H9 (cell line): ENCODE measurements around the gene AMOTL1. TPM values are rescaled to one million over a fixed set of nuclear protein-coding genes. Genes with fewer than 3 reads are reported as not detected.

Experiments used
- DNase-seq: peaks from one replicate; pipeline ENCODE4 v3.0.0-alpha.2; 2017
- H2AFZ ChIP-seq: one replicate; pipeline ENCODE4 v1.6.1; 2013; ENCODE audit warnings: mild to moderate bottlenecking, low read length, control low read depth, moderate library complexity
- H2AK5ac ChIP-seq: 2 replicates; pipeline ENCODE4 v1.6.1; 2013; ENCODE audit warnings: low read length, control low read depth, mixed read lengths; ENCODE audit not compliant: insufficient read length
- H2BK120ac ChIP-seq: one replicate; pipeline ENCODE4 v1.6.1; 2013; ENCODE audit warnings: low read depth, mild to moderate bottlenecking, low read length, control low read depth, inconsistent platforms; ENCODE audit not compliant: poor library complexity, severe bottlenecking
- H2BK12ac ChIP-seq: 2 replicates; pipeline ENCODE4 v1.6.1; 2013; ENCODE audit warnings: low read length, control low read depth, mixed read lengths, low read depth; ENCODE audit not compliant: insufficient read length
- H2BK15ac ChIP-seq: 2 replicates; pipeline ENCODE4 v1.6.1; 2013; ENCODE audit warnings: low read depth, low read length, control low read depth
- H2BK20ac ChIP-seq: one replicate; pipeline ENCODE4 v1.6.1; 2013; ENCODE audit warnings: low read depth, mild to moderate bottlenecking, low read length, control low read depth, inconsistent platforms; ENCODE audit not compliant: poor library complexity, severe bottlenecking
- H2BK5ac ChIP-seq: 2 replicates; pipeline ENCODE4 v1.6.1; 2013; ENCODE audit warnings: low read length, control low read depth, mixed read lengths; ENCODE audit not compliant: insufficient read length
- H3K14ac ChIP-seq: 2 replicates; pipeline ENCODE4 v1.6.1; 2013; ENCODE audit warnings: low read length, control low read depth; ENCODE audit not compliant: insufficient read depth
- H3K18ac ChIP-seq: 2 replicates; pipeline ENCODE4 v1.6.1; 2013; ENCODE audit warnings: low read depth, mild to moderate bottlenecking, mixed read lengths, low read length, control low read depth; ENCODE audit not compliant: insufficient read length
- H3K23ac ChIP-seq: 2 replicates; pipeline ENCODE4 v1.6.1; 2013; ENCODE audit warnings: low read length, control low read depth, mixed read lengths, low read depth; ENCODE audit not compliant: insufficient read length
- H3K23me2 ChIP-seq: 2 replicates; pipeline ENCODE4 v1.6.1; 2013; ENCODE audit warnings: low read depth, mild to moderate bottlenecking, mixed read lengths, low read length, control low read depth; ENCODE audit not compliant: insufficient read length, poor library complexity, severe bottlenecking
- H3K27ac ChIP-seq: 2 replicates; pipeline ENCODE4 v1.5.1; 2013; ENCODE audit warnings: low read length, control low read depth, mixed read lengths, low read depth; ENCODE audit not compliant: insufficient read length
- H3K27me3 ChIP-seq: 2 replicates; pipeline ENCODE4 v1.6.1; 2013; ENCODE audit warnings: low read length, control low read depth, inconsistent platforms; ENCODE audit not compliant: insufficient read depth
- H3K4ac ChIP-seq: 2 replicates; pipeline ENCODE4 v1.6.1; 2013; ENCODE audit warnings: low read depth, mild to moderate bottlenecking, control low read depth, inconsistent platforms, low read length, moderate library complexity
- H3K4me1 ChIP-seq: 2 replicates; pipeline ENCODE4 v1.6.1; 2013; ENCODE audit warnings: low read length, control low read depth, inconsistent platforms; ENCODE audit not compliant: insufficient read depth
- H3K4me2 ChIP-seq: 2 replicates; pipeline ENCODE4 v1.6.1; 2013; ENCODE audit warnings: low read length, control low read depth, mixed read lengths; ENCODE audit not compliant: insufficient read length, insufficient read depth
- H3K56ac ChIP-seq: 2 replicates; pipeline ENCODE4 v1.6.1; 2013; ENCODE audit warnings: low read depth, mild to moderate bottlenecking, mixed read lengths, low read length, control low read depth; ENCODE audit not compliant: insufficient read length
- H3K79me1 ChIP-seq: 2 replicates; pipeline ENCODE4 v1.6.1; 2013; ENCODE audit warnings: low read depth, mild to moderate bottlenecking, moderate library complexity, low read length, control low read depth, inconsistent platforms; ENCODE audit not compliant: insufficient read depth, poor library complexity, severe bottlenecking
- H3K79me2 ChIP-seq: 2 replicates; pipeline ENCODE4 v1.6.1; 2013; ENCODE audit warnings: low read length, control low read depth, inconsistent platforms; ENCODE audit not compliant: insufficient read depth
- H3K9ac ChIP-seq: 2 replicates; pipeline ENCODE4 v1.6.1; 2013; ENCODE audit warnings: low read length, control low read depth, mixed read lengths; ENCODE audit not compliant: insufficient read length; ENCODE audit errors: extremely low read depth
- H3K9me3 ChIP-seq: one replicate; pipeline ENCODE4 v1.6.1; 2013; ENCODE audit warnings: low read depth, low read length, inconsistent platforms; ENCODE audit not compliant: control insufficient read depth
- H3T11ph ChIP-seq: one replicate; pipeline ENCODE4 v1.6.1; 2013; ENCODE audit warnings: mild to moderate bottlenecking, low read length, control low read depth, inconsistent platforms
- H4K20me1 ChIP-seq: one replicate; pipeline ENCODE4 v1.6.1; 2013; ENCODE audit not compliant: control insufficient read depth, insufficient read length, insufficient read depth
- H4K5ac ChIP-seq: 2 replicates; pipeline ENCODE4 v1.6.1; 2013; ENCODE audit warnings: low read depth, mild to moderate bottlenecking, mixed read lengths, low read length, control low read depth; ENCODE audit not compliant: insufficient read length
- H4K8ac ChIP-seq: replicated peaks from 2 replicates; pipeline ENCODE4 v1.6.1; 2013; ENCODE audit warnings: low read length, control low read depth, mixed read lengths, low read depth; ENCODE audit not compliant: insufficient read length
- H4K91ac ChIP-seq: 2 replicates; pipeline ENCODE4 v1.6.1; 2013; ENCODE audit warnings: low read depth, mild to moderate bottlenecking, moderate library complexity, mixed read lengths, low read length, control low read depth; ENCODE audit not compliant: insufficient read length
- H3K27ac Mint-ChIP-seq, 3 experiments: 2 replicates in 2 of 3; 3 replicates in 1 of 3; pipeline ENCODE4 v1.8.0; 2020 to 2021; ENCODE audit warnings: mixed read lengths in 3 of 3, mild to moderate bottlenecking in 1 of 3, moderate library complexity in 1 of 3
- H3K27me3 Mint-ChIP-seq: 2 replicates; pipeline ENCODE4 v1.8.0; 2021; ENCODE audit warnings: low read depth, mild to moderate bottlenecking, moderate library complexity, mixed read lengths
- H3K36me3 Mint-ChIP-seq, 3 experiments: 2 replicates in 2 of 3; 3 replicates in 1 of 3; pipeline ENCODE4 v1.8.0; 2020 to 2021; ENCODE audit warnings: low read depth in 3 of 3, mixed read lengths in 3 of 3; ENCODE audit not compliant: insufficient read depth in 1 of 3
- H3K4me1 Mint-ChIP-seq, 2 experiments: 2 replicates each; pipeline ENCODE4 v1.8.0; 2020; ENCODE audit warnings: mixed read lengths in 2 of 2
- H3K4me3 Mint-ChIP-seq, 2 experiments: 2 replicates in 1 of 2; 3 replicates in 1 of 2; pipeline ENCODE4 v1.8.0; 2020 to 2021; ENCODE audit warnings: mild to moderate bottlenecking in 2 of 2, mixed read lengths in 2 of 2, moderate library complexity in 1 of 2
- H3K9me3 Mint-ChIP-seq, 2 experiments: 2 replicates in 1 of 2; 3 replicates in 1 of 2; pipeline ENCODE4 v1.8.0; 2020; ENCODE audit warnings: mild to moderate bottlenecking in 2 of 2, mixed read lengths in 2 of 2, moderate library complexity in 1 of 2
- WGBS: extraction: QIAGEN DNeasy Blood & Tissue Kit; methylation state at CpG from one replicate; pipeline ENCODE4 v1.1.7; 2013; ENCODE audit warnings: missing lambda C conversion rate, low lambda C conversion rate, mixed read lengths; ENCODE audit not compliant: insufficient read length; ENCODE audit errors: extremely low coverage; 5-methylcytosine and 5-hydroxymethylcytosine counted together
- total RNA-seq: library from RNA; stranded (reverse); gene quantifications from 2 replicates; pipeline ENCODE4 v1.2.1, GENCODE V29; 2021
- TF ChIP-seq, protein P1 (sequence below): fragments of 200-600 bp; sonication (generic); conservative IDR thresholded peaks from 3 replicates; pipeline ENCODE4 v1.8.0; 2021; ENCODE audit warnings: antibody characterized with exemption, mild to moderate bottlenecking

The AMOTL1 gene
- total RNA-seq, 1 experiment from 2014 or later = 18.5 TPM

DNA sequence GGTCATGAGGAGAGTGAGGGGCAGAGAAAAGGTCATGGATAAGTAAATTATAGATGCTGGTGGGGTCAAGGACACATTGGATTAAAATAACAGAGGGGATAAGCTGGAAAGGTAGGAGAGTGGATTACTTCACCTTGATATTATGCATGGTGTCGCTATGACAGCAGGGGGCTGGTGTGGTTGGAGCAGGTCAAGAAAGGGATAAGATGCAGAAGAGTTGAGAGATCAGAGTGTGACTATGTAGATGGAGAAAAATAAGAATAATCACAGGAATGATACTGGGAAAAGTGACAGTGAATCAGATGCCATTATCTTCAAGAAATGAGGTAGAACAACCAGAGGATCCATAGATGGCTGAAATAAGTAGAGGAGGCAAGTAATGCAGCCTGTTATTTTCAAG, 29.4 kb upstream of the AMOTL1 start:
- Histone ChIP-seq H3K23ac (no peak overlapping the region), H3T11ph (no peak overlapping the region), H2AK5ac (no peak overlapping the region), H4K91ac (no peak overlapping the region), H2BK20ac (no peak overlapping the region), H3K14ac (no peak overlapping the region), H2BK120ac (no peak overlapping the region), H4K8ac (no peak overlapping the region), H3K79me2 (no peaks in the 10 kb centered on the region), H3K9ac (no peak overlapping the region), H3K79me1 (no peaks in the 10 kb centered on the region), H3K4me2 (no peak overlapping the region), H4K5ac (no peak overlapping the region), H3K27me3 (no peaks in the 10 kb centered on the region; the same call in 1 of the 2 replicates), H4K20me1 (no peaks in the 10 kb centered on the region), H2BK5ac (no peak overlapping the region), H2BK15ac (no peak overlapping the region), H3K18ac (no peak overlapping the region), H3K9me3 (no peaks in the 10 kb centered on the region), H3K56ac (no peak overlapping the region), H3K23me2 (peaks cover 12% of the 10 kb centered on the region), H3K27ac (no peak overlapping the region), H3K4me1 (peaks cover 9% of the 10 kb centered on the region), H2BK12ac (no peak overlapping the region), H3K4ac (no peak overlapping the region), H2AFZ (no peak overlapping the region)
- DNase-seq = no peak
- peaks cover 25% of the 10 kb centered on the region for H3K27me3 Mint-ChIP-seq
- WGBS = no CpG with 5 or more reads among the region's 1 CpG
- H3K27ac Mint-ChIP-seq = no peak overlapping the region
- TF ChIP-seq, protein P1, sequence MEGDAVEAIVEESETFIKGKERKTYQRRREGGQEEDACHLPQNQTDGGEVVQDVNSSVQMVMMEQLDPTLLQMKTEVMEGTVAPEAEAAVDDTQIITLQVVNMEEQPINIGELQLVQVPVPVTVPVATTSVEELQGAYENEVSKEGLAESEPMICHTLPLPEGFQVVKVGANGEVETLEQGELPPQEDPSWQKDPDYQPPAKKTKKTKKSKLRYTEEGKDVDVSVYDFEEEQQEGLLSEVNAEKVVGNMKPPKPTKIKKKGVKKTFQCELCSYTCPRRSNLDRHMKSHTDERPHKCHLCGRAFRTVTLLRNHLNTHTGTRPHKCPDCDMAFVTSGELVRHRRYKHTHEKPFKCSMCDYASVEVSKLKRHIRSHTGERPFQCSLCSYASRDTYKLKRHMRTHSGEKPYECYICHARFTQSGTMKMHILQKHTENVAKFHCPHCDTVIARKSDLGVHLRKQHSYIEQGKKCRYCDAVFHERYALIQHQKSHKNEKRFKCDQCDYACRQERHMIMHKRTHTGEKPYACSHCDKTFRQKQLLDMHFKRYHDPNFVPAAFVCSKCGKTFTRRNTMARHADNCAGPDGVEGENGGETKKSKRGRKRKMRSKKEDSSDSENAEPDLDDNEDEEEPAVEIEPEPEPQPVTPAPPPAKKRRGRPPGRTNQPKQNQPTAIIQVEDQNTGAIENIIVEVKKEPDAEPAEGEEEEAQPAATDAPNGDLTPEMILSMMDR = no peak
- H3K36me3 Mint-ChIP-seq = no peaks in the 10 kb centered on the region; a peak in 1 of 7 replicates
- H3K4me1 Mint-ChIP-seq = peaks cover 31 to 34% of the 10 kb centered on the region in 2 experiments
- no peaks in the 10 kb centered on the region; a peak in 1 of 5 replicates for H3K9me3 Mint-ChIP-seq
- H3K4me3 Mint-ChIP-seq = no peak overlapping the region
